Esophagus squamous epithelium (tissue), 5 donors: ENCODE data around the gene THADA. TPM values are rescaled to one million over a fixed set of nuclear protein-coding genes. Genes with fewer than 3 reads are reported as not detected.

Experiments
- DNase-seq: peaks from one replicate; lab custom pipeline; 2025; lab: John Stamatoyannopoulos, UW
- H3K27ac ChIP-seq, 4 donors: fragments of 200-600 bp; sonication (generic); one replicate each; pipeline ENCODE4 v1.5.1; 2016 to 2019; ENCODE audit warnings: mild to moderate bottlenecking in 1 of 4
- H3K27me3 ChIP-seq, 4 donors: fragments of 200-600 bp; sonication (generic); 1 replicate in 3 of 4; 2 replicates in 1 of 4; pipeline versions ENCODE4 v1.5.1 to v1.6.0; 2017 to 2021; ENCODE audit warnings: antibody characterized with exemption in 1 of 4
- H3K36me3 ChIP-seq, 3 donors: fragments of 200-600 bp; sonication (generic); one replicate each; pipeline ENCODE4 v1.5.1; 2016 to 2019
- H3K4me1 ChIP-seq, 3 donors: fragments of 200-600 bp; sonication (generic); one replicate each; pipeline ENCODE4 v1.5.1; 2017 to 2019
- H3K4me3 ChIP-seq, 4 donors: fragments of 200-600 bp; sonication (generic); 1 replicate in 3 of 4; 2 replicates in 1 of 4; pipeline ENCODE4 v1.5.1; 2016 to 2019; ENCODE audit warnings: mild to moderate bottlenecking in 2 of 4, moderate library complexity in 1 of 4
- H3K9me3 ChIP-seq, 3 donors: fragments of 200-600 bp; sonication (generic); one replicate each; pipeline ENCODE4 v1.5.1; 2016 to 2019
- POLR2A ChIP-seq, 4 donors: fragments of 450-650 bp; IDR thresholded peaks; one replicate each; pipeline ENCODE4 v1.6.1; 2017; ENCODE audit warnings: antibody characterized with exemption in 4 of 4, mild to moderate bottlenecking in 4 of 4, moderate library complexity in 3 of 4
- WGBS, 2 donors: methylation state at CpG; one replicate each; pipeline ENCODE4 v1.1.5; 2018; 5-methylcytosine and 5-hydroxymethylcytosine counted together
- intact Hi-C: fragments of 100-400 bp; cut with DNase I; formaldehyde crosslinking; loops from one replicate; pipeline ENCODE4 v1.15.0; 2022
- total RNA-seq, 4 donors: library from RNA; depleted of rRNA; stranded (reverse); fragments of >200 nt; gene quantifications; one replicate each; pipeline ENCODE4 v1.1.0, GENCODE V29; 2016
- TF ChIP-seq, protein P1 (sequence below), 6 experiments: fragments of 450-650 bp in 4 of 6; fragments of 200-600 bp in 2 of 6; sonication (generic) in 2 of 6; IDR thresholded peaks; one replicate each; pipeline ENCODE4 v1.5.1; 2016 to 2019; ENCODE audit warnings: antibody characterized with exemption in 6 of 6, mild to moderate bottlenecking in 4 of 6, moderate library complexity in 4 of 6
- donor health status: DM: yes; HTN: yes; CAD: no.

Gene THADA
- total RNA-seq, 4 donors from 2014 or later, result 14.0 to 32.2 (median 21.0) TPM

DNA sequence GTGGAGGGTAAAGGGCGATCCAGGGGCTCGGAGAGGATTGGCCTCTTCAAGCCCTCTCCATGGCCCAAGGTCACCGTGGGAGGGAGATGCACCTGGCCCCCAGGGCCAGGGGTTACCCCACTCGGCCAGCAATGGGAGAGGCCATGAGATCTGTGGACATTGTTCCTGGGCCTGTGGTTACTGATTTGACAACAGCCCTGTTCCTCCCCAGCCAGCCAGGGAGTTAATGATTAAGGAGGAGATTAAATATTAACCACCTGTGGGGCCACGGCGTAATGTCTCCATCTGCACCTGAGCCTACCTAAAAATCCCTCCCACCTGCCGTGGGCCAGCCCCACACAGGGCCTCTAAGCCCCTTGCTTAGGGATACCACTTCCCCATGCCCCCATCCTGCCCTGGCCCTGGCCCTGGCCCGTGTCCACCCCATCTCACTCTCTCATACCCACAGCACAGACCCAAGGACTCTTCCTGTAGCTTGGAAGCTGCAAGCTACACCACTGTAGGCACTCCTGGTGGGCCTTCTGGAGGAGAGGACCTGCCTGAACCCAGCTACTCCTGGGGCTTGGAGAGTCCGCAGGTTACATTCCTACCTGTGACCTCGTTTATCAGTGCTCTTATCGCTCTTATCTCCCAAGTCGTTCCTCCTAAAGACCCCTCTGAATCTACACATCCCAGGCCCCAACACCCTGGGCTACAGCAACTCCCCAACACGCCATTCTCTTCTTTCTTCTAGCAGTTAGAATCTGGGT, 401.5 kb downstream of the THADA start:
- Histone ChIP-seq H3K27me3 (no peaks in the 10 kb centered on the region), H3K9me3 (no peaks in the 10 kb centered on the region), H3K4me1 (peaks cover 0 to 27% (median 0%) of the 10 kb centered on the region in 3 donors), H3K36me3 (no peaks in the 10 kb centered on the region), H3K4me3 (no peak overlapping the region), H3K27ac (peak overlapping the region in 3 of 4 donors; percentile 36 to 65 (median 44))
- intact Hi-C loops, result no loop called here
- DNase-seq, result no peak
- WGBS, 2 donors, result 80 to 81% methylated on average over 9 to 10 of the region's 13 CpGs
- TF ChIP-seq POLR2A (IDR thresholded peaks at IDR 0.05), result no peak
- TF ChIP-seq, protein P1, sequence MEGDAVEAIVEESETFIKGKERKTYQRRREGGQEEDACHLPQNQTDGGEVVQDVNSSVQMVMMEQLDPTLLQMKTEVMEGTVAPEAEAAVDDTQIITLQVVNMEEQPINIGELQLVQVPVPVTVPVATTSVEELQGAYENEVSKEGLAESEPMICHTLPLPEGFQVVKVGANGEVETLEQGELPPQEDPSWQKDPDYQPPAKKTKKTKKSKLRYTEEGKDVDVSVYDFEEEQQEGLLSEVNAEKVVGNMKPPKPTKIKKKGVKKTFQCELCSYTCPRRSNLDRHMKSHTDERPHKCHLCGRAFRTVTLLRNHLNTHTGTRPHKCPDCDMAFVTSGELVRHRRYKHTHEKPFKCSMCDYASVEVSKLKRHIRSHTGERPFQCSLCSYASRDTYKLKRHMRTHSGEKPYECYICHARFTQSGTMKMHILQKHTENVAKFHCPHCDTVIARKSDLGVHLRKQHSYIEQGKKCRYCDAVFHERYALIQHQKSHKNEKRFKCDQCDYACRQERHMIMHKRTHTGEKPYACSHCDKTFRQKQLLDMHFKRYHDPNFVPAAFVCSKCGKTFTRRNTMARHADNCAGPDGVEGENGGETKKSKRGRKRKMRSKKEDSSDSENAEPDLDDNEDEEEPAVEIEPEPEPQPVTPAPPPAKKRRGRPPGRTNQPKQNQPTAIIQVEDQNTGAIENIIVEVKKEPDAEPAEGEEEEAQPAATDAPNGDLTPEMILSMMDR (IDR thresholded peaks at IDR 0.05), result no peak

DNA sequence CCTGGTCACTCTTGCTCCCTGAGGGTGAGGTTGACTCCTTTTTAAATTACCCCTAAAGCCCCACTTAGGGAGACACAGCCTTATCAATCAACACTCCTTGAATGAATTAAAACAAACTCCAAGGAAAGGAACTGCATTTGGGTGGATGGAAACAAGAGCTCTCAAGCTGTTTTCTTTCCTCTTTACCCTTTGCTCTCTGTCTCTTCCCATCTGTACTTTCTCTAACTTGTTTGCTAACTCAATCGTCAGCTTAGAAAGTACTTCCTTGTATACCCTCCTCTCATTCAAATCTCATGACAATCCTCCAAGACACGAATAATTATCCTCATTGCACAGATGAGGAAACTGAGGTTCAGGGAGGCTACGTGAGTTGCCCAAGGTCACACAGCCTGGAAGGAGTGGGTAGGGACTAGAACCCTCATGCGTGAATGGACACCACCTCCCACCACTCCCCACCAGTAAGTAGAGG, 402.2 kb downstream of the THADA start:
- TF ChIP-seq POLR2A (IDR thresholded peaks at IDR 0.05), result no peak
- TF ChIP-seq, protein P1 (IDR thresholded peaks at IDR 0.05), result no peak
- Histone ChIP-seq H3K36me3 (no peaks in the 10 kb centered on the region), H3K9me3 (no peaks in the 10 kb centered on the region), H3K4me1 (peaks cover 0 to 27% (median 0%) of the 10 kb centered on the region in 3 donors), H3K27me3 (no peaks in the 10 kb centered on the region), H3K4me3 (no peak overlapping the region), H3K27ac (peak overlapping the region in 1 of 4 donors; percentile 65)
- DNase-seq, result no peak
- intact Hi-C loops, result no loop called here
- WGBS, 2 donors, result 77 to 78% methylated on average over 3 of the region's 4 CpGs

DNA sequence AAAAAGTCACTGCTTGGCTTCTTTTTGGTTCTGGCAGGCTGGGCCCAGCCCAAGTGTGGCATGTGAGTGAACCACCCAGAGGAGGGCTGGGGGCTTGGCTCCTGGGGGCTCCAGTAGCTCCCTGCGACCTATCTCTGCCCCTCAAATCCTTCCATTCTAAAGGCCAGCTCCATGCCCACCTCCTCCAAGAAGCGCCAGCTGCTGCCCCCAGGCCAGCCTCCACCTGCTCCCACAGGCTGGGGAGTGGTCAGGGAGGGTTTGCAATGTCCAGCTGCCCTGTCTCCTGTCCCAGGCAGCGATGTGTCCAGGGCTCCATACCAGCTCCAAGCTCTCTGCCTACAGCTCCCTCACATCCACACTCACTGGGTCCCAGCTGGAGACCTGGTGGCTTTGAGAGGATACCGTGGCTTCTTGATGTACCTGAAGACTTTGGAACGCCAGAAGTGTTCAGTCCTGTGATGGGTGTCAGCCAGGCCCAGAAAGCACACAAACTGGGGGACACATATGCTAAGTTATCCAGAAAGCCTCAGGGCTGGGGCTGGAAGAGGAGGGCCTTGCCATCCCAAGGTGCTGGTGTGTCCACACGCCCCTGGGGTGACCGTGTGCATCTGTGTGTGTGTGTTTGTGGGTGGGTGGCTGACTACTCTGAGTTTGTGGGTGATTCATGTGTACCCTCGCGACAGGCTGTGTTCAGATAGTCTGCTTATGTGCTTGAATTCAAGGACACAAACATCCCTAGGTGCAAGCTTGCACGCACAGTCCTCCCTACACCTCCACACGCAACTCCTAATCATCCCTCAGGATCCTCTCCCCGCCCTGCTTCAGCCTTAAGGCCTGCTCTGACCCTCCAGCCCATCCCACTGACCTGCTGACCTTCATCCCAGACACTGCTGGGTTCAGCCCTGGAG, 402.8 kb downstream of the THADA start:
- no peak overlapping the region for H3K27ac ChIP-seq
- intact Hi-C loops, result no loop called here
- H3K27me3 ChIP-seq, result no peaks in the 10 kb centered on the region
- no peaks in the 10 kb centered on the region for H3K36me3 ChIP-seq
- TF ChIP-seq, protein P1 (IDR thresholded peaks at IDR 0.05), result no peak
- TF ChIP-seq POLR2A (IDR thresholded peaks at IDR 0.05), result no peak
- no peaks in the 10 kb centered on the region for H3K9me3 ChIP-seq
- no peak for DNase-seq
- no peak overlapping the region for H3K4me3 ChIP-seq
- 84 to 100% methylated on average over 6 to 9 of the region's 12 CpGs for WGBS, 2 donors
- peaks cover 0 to 27% (median 0%) of the 10 kb centered on the region in 3 donors for H3K4me1 ChIP-seq

DNA sequence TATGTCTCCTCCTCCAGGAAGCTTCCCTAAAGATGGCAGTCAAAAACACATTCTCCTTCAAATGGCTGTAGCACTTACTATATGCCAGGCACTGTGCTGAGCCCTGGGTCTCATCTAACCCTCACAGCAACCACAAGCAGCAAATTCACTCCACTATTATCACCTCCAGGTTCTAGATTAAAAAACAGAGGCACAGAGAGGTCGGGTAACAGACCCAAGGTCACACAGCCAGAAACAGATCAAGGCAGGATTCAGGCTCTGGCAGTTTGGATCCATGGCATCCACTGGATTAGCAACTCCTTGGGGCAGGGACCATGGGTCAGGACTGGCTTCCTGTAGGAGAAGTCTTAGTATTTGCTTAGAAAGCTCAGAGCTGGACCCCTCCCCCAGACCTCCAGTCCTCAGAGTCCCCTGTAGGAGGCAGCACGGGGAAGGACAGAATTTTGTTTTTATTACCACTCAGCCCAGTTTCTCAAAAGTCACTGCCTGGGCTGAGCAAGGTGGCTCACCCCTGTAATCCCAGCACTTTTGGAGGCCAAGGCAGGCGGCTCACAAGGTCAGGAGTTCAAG, 403.8 kb downstream of the THADA start:
- H3K27me3 ChIP-seq, result no peaks in the 10 kb centered on the region
- H3K9me3 ChIP-seq, result no peaks in the 10 kb centered on the region
- TF ChIP-seq, protein P1 (IDR thresholded peaks at IDR 0.05), result no peak
- TF ChIP-seq POLR2A (IDR thresholded peaks at IDR 0.05), result no peak
- peaks cover 0 to 31% (median 2%) of the 10 kb centered on the region in 3 donors for H3K4me1 ChIP-seq
- H3K27ac ChIP-seq, result no peak overlapping the region
- no peaks in the 10 kb centered on the region for H3K36me3 ChIP-seq
- DNase-seq, result no peak
- WGBS, 2 donors, result 75% methylated on average over 2 of the region's 3 CpGs; no CpG with 5 or more reads in 1 of the 2 donors
- intact Hi-C loops, result no loop called here
- H3K4me3 ChIP-seq, result no peak overlapping the region
